Activated effector memory CD4-positive, alpha-beta T cell treated with Interleukin-2 at 50 U/mL for 16 hours (primary cell): ENCODE data around the gene TCHH.
"Not testable (repeated sequence)": the region's sequence is repeated elsewhere in the genome, so short reads cannot be mapped to it uniquely, and the experiment has no call there.

ENCODE experiments used
- DNase-seq: peaks from one replicate; pipeline ENCODE4 v3.0.0-alpha.2; 2020

Gene TCHH, protein sequence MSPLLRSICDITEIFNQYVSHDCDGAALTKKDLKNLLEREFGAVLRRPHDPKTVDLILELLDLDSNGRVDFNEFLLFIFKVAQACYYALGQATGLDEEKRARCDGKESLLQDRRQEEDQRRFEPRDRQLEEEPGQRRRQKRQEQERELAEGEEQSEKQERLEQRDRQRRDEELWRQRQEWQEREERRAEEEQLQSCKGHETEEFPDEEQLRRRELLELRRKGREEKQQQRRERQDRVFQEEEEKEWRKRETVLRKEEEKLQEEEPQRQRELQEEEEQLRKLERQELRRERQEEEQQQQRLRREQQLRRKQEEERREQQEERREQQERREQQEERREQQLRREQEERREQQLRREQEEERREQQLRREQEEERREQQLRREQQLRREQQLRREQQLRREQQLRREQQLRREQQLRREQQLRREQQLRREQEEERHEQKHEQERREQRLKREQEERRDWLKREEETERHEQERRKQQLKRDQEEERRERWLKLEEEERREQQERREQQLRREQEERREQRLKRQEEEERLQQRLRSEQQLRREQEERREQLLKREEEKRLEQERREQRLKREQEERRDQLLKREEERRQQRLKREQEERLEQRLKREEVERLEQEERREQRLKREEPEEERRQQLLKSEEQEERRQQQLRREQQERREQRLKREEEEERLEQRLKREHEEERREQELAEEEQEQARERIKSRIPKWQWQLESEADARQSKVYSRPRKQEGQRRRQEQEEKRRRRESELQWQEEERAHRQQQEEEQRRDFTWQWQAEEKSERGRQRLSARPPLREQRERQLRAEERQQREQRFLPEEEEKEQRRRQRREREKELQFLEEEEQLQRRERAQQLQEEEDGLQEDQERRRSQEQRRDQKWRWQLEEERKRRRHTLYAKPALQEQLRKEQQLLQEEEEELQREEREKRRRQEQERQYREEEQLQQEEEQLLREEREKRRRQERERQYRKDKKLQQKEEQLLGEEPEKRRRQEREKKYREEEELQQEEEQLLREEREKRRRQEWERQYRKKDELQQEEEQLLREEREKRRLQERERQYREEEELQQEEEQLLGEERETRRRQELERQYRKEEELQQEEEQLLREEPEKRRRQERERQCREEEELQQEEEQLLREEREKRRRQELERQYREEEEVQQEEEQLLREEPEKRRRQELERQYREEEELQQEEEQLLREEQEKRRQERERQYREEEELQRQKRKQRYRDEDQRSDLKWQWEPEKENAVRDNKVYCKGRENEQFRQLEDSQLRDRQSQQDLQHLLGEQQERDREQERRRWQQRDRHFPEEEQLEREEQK (N-terminal part only)

DNA sequence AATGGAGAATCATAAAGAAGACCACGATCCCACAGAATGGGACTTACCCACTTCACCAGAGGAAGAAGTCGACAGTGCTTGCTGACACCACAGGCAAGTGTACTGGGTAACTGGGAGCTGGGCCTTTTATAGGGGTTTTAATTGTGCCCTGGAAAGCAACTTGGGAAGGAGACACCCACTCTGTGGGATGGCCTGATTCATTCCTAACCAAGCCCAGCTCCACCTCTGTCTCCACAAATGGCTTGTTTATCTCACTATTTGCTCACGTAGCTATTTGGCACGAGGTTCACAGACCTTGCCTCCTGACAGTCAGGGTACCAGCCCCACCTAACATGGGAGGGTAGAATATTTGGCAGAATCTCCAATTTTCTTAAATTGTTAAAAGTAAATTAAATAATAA lies at the start of gene TCHH:
TSS of gene TCHH (minus strand) at position 101 of the 400 bp plus-strand sequence. CDS start 1,364 bp downstream, outside the sequence.
- DNase-seq: no peak

DNA sequence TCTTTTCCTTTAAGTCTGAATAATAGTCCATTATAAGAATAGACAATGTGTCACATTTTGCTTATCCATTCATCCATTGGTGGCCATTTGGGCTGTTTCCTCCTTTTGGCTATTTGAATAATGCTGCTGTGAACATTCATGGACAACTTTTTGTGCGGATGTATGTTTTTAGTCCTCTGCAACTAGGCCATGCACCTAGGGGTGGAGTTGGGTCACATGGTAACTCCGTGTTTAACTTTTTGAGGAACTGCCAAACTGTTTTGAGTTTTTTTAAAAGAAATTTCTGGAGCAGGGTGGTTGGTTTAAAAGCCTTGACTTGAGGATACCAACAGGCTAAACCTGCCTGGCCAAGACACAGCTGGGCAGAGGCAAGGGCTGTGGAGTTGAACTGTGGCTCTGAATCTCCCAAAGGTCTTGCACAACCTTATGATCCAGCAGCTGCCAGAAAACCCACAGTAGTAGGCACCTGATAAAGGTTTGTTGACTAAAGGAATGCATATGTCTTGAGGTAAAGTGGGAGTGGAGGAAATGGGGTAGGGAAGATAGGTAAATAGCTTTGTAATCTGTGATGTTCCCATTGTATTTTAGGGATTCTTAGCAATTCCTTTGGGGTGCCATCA lies 49.4 kb upstream of the TCHH start:
- no peak for DNase-seq

DNA sequence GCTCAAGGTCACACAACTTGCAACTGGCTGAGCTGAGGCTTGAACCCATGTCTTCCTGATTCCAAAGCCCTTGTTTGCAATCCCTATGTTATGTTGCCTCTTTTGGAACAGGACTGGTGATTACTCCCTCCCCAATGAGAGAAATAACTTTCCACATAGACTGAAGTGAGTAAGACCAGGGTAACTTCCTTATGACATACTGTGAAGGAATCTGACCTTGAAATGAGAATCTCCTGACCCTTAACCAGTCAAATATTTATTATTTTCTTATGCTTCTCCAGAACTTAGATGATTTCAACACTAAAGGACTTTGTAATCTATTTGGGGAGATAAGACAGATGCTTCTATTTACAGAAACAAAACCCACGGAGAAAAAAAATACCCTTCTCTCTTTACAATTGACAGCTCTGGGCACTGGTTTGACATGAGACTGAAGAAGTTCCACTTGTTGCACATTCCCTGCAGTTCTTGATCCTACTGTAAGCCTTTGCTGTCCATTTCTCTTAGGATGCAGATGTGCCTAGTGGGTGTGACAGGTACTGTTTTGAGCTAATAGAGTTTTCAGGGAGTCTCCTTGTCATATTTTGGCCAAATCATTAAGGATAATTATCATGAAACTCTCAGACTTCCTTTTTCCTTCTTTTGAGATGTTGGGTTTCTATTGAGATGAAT lies 47.7 kb upstream of the TCHH start:
- no peak for DNase-seq

DNA sequence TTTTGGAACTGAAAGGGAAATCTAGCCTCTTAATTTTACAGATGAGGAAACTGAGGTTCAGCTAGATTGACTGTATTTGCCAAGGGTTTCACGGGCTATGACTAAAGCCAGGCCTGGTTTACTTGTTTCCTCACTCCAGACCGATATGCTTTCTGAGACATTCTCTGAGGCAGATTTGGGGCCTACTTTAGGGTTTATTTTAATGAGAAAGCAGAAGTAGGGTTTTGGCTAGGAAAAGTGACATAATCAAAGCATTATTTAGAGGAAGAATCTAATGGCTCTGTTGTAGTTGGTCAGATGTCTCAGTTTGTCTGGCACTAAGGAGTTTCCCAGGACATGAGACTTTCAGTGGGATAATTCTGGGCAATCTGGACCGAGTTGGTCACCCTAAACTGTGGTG lies 45.3 kb upstream of the TCHH start:
- no peak for DNase-seq

DNA sequence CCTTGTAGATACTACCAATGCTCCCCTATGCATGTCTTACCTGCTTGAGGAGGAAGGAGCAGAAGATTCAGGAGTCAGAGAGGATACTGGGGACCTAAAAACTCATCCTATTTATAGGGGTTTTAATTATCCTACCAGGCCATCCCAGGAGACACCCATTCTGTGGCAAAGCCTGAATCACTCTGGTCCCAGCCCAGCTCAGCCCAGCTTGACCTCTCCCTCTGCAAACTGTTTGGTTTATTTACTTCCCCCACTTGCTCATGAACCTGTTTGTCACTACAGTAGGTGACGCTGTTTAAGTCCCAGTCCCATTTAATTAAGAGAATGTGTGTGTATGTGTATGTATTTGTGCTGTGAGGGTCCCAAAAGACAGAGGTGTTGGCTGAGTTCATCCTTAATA lies 43.9 kb upstream of the TCHH start, which contains the start of gene RPTN:
TSS of gene RPTN (minus strand) at position 85 of the 400 bp plus-strand sequence. CDS start 1,339 bp downstream, outside the sequence.
- DNase-seq: no peak

DNA sequence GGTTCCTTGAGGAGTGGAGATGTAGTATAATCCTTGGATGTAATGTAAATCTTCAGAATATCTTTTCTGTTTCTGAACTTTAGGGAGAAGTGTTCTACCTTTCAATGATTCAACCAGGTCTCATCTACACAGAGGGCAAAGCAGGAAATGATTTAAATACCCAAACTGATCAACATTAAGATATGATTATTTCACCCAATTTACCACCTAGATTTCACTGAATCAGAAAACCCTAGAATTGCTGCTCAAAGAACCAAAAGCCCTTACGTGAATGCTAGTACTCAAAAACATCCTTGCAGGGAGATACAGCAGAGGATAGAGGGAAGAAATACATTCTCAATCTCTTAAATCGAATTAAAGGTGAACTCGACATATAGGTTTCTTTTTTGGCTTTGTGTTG lies 38.8 kb upstream of the TCHH start:
- DNase-seq: no peak

DNA sequence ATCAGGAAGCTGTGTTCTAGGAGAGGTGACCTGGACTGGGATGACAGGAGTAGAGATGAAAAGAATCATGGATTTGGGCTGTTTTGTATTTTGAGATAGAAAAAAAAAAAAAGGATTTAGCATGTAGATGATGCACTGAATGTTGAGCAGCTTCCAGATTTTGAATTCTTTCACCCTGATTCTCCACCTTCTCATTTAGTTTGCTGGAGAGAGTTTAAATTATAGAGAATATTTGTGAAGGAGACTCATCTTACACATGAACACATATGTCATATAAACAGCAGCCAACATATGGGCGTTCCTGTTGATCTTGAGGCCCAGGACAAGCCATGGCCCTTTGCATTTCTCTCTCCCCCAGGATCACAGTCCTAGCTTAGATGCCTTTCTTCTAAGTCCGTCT lies 36.4 kb upstream of the TCHH start:
- no peak for DNase-seq

DNA sequence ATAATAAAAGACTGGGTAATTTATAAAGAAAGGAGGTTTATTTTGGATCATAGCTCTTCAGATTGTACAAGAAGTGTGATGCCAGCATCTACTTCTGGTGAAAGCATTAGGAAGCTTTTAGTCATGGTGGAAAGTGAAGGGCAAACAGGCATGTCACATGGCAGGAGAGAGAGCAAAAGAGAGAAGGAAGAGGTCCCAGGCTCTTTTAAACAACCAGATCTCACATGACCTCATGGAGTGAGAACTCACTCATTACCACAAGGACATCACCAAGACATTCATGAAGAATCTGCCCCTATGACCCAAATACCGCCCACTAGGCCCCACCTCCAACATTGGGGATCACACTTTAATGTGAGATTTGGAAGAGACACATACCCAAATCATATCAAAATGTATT lies 33.7 kb upstream of the TCHH start:
- DNase-seq: no peak

DNA sequence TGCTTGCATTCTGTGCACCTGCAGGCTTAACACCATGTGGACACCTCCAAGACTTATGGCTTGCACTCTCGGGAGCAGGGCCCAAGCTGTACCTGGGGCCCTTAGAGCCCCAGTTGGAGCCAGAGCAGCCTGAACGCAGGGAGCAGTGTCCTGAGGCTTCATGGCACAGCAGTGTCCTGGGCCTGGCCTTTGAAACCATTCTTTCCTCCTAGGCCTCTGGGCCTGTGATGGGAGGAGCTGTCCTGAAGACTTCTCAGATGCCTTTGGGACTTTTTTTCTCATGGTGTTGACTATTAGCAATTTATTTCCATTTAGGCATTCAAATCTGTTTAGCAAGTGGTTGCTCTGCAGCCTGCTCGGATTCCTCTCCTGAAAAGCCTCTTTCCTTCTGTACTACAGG lies 32.8 kb upstream of the TCHH start:
- no peak for DNase-seq

DNA sequence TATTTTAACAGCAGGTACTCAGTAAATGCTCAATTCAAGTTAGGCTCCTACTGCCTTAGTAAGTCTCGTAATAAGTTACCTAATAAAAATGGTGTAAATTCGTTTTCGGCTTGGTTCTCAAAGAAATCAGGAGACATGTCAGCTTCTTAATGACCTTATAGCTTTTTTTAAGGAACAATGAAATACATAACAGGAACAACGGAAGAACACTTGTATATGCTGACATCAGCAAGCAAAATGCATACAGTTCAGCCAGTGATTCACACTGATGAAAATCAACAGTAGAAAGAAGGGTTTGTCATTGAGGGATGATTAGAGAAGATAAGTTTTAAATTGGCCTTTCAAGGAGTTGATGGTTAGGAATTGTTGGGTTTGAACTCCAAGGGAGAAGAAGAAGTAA lies 30.5 kb upstream of the TCHH start:
- no peak for DNase-seq

DNA sequence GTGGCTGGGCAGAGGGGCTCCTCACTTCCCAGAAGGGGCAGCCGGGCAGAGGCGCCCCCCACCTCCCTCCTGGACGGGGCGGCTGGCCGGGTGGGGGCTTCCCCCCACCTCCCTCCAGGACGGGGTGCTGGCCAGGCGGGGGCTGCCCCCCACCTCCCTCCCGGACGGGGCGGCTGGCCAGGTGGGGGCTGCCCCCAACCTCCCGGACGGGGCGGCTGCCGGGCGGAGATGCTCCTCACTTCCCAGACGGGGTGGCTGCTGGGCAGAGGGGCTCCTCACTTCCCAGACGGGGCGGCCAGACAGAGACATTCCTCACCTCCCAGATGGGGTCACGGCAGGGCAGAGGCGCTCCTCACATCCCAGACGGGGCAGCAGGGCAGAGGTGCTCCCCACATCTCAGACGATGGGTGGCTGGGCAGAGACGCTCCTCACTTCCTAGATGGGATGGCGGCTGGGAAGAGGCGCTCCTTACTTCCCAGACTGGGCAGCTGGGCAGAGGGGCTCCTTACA lies 29.5 kb upstream of the TCHH start:
- not testable (repeated sequence) for DNase-seq

DNA sequence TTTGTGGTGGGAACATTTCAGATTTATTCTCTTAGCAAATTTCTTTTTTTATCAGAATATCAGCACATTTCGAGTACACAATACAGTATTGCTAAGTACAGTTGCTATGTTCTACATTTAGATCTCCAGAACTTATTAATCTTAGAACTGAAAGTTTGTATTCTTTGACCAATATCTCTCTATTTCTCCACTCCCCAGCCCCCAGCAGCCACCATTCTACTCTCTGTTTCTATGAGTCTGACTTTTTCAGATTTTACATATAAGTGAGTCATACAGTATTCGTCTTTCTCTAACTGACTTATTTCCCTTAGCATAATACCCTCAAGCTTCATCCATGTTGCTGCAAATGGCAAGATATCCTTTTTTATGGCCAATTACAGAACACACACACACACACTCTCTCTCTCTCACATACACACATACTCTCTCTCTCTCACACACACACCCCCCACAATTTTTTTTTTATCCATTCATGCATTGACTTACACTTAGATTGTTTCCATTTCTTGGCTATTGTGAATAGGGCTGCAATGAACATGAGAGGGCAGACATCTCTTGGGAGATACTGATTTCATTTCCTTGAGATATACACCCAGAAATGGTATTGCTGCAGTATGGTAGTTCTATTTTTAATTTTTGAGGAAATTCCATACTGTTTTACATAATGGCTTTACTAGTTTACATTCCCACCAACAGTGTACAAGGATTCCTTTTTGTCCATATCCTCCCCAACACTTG lies 28.1 kb upstream of the TCHH start:
- DNase-seq: no peak

DNA sequence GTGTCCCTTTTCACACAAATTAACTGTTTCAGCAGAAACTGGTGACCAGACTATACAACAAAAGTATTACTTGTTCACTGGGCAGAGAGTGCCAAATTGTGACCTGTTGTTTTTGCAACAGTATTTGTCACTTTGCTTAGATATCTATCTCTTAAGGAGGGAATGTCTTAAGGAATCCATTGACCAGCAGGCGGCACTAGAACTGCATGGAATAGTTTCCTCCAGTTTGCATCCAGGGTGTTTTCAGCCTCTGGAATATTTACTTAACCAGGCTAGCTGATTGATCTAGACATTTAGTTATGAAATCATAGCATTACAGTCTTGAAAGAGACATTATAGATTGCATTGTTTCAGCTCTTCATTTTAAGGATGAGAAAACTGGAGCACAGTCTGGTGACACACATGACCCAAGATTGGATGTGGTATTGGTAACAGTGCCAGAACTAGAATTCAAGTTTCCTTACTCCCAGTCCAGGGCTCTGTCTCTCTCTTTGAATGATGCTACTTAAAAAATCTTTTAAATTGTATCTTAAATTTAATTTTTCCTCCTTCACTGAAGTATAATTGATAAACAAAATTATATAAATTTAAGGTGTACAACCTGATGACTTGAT lies 26.8 kb upstream of the TCHH start:
- no peak for DNase-seq

DNA sequence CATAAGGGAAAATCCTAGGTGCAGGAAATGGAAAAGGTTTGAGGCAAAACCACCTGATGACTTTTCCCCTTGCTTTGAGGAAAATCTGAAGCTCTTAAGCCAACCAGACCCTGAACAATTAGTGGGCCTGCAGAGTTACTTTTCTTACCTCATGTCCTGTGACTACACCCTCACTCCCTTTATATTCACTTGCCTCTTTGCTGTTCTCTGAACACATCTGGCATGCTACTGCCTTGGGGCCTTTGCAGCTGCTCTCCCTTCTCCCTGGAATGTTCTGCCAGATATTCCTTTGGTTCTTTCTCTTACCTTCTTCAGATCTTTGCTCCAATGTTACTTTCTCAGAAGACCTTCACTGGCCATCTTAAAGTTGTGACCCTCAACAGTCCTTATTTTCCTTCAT lies 22.0 kb upstream of the TCHH start:
- DNase-seq: no peak

DNA sequence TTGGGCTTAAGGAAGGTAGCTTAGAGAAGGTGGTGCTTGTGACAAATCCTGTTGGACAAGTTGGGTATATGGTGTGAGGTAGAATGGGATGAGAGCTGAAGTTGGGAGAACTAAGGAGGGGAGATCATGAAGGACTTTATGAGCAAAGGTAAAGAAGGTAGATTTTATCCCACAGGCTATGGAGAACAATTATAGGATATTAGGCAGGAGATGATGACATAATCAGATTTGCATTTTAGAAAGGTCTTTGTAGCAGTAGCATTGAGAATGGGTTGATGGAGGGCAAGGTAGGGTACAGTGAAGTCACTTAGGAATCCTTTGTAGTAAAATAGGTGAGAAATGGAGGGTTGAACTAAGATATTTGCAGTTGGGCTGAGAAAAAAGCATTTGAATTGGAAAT lies 14.9 kb upstream of the TCHH start:
- no peak for DNase-seq

DNA sequence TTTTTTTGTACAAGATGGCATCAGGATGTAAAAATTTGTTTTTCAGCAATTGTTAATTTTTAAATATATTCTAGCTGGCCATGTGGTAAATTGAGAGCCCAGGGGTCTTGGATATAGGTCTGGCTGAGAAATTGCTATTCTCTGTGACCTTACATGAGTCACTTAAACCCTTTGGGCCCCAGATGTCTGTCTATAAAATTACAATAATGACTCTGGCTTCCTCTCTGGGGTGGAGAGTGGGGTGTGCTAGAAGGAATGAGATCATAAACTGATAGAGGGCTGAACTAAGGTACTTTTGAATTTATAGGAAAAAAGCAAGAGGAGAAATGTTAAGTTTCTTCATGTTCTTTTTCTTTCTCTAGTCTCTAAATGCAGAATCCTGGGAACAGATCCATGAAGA lies 12.4 kb upstream of the TCHH start:
- no peak for DNase-seq

DNA sequence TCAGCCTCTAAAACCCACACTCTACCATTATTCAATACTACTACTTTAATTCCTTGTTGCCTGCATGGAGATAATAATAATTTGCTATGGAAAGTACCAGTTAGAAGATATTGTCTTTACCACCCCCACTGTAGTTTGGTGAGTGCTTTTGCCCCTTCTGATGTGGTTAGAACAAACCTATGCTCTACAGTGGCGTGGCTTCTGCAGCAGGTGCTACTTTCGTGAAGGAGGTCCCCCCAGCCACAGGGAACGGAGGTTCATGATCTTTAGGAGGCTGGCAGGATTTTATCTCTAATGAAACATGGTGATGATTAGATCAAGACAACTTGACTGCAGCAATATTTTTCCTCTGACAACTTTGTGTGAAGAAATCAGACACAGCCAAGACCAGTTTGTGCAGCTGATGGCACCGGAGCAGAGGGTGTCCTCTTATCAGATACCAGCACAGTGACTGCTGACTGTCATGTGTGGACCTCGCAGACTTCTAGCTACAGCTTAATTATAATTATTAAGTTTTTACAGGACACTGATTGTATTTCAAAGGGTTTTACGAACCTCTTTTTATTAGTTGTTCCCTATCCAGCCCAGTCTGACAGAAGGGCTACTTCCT lies 10.7 kb upstream of the TCHH start:
- no peak for DNase-seq

DNA sequence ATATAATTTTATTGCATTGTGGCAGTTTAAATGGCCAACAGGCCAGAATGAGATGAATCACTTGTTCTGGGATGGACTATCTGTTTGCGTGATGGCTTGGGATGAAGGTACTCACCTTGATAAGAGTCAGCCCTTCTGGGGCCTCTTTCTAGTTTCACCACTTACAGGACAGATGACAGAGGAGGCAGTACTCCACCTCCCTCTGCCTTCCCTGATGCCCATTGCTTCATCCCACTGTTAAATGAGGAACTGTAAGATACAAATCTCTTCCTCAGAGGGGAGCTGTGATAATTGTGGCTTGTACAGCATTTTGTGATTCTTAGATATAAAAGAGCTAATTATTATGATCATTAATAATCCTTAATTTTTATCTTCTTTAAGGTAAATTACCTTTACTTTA lies 3.7 kb upstream of the TCHH start:
- no peak for DNase-seq

DNA sequence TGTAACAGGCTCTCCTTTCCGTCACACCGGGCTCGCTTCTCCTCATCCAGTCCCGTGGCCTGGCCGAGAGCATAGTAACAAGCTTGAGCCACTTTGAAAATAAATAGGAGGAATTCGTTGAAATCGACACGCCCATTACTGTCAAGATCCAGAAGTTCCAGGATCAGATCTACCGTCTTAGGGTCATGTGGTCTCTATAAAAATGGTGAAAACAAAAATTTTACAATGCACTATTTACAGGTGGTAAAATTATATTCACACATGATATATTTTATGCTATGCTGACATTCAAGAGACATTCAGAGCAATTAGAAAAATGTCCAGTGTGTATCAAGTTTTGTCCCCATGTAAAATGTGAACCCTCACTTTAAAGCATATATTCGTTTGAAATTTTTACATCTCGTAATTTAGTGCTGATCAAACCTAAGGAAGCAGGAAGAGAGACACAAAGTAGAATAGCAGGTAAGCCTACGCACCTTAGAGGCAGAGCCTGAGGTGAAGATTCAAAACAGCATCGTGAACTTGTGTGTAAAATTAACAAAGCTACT lies 2.3 kb downstream of the TCHH start:
- DNase-seq: no peak
